ENCODE results near the gene PHLPP2. TPM values are rescaled to one million over a fixed set of nuclear protein-coding genes. Genes with fewer than 3 reads are reported as not detected.

Gene PHLPP2
- total RNA-seq, 1 experiment from 2014 or later: 13.1 TPM

- intact Hi-C loops (cut with micrococcal nuclease; ENCODE audit: unreplicated experiment): no loop called here
- no TSS peak for BruUV-seq (replicated peaks)
- no peaks in the 10 kb centered on the region for H3K4me1 ChIP-seq (ENCODE audit: control insufficient read depth, insufficient read depth, low read length)
- DNase-seq (ENCODE audit: low read depth, low spot score) (no peak), ATAC-seq (no peak)
- H3K27me3 ChIP-seq (ENCODE audit: control insufficient read depth, insufficient read depth, low read length): no peaks in the 10 kb centered on the region
- ChIA-PET CTCF (no interaction called here), POLR2A (no interaction called here)
- H3K36me3 ChIP-seq (ENCODE audit: control insufficient read depth, insufficient read depth, low read length): no peaks in the 10 kb centered on the region
- H3K9me3 ChIP-seq (ENCODE audit: control insufficient read depth, insufficient read depth, low read depth, low read length): no peaks in the 10 kb centered on the region
- no peak overlapping the region for H3K27ac ChIP-seq (ENCODE audit: low read length)
- no peak for TF ChIP-seq SIN3A (IDR thresholded peaks at IDR 0.05; ENCODE audit: borderline replicate concordance, insufficient read depth, low read depth, low read length)
- TF ChIP-seq, protein P1, sequence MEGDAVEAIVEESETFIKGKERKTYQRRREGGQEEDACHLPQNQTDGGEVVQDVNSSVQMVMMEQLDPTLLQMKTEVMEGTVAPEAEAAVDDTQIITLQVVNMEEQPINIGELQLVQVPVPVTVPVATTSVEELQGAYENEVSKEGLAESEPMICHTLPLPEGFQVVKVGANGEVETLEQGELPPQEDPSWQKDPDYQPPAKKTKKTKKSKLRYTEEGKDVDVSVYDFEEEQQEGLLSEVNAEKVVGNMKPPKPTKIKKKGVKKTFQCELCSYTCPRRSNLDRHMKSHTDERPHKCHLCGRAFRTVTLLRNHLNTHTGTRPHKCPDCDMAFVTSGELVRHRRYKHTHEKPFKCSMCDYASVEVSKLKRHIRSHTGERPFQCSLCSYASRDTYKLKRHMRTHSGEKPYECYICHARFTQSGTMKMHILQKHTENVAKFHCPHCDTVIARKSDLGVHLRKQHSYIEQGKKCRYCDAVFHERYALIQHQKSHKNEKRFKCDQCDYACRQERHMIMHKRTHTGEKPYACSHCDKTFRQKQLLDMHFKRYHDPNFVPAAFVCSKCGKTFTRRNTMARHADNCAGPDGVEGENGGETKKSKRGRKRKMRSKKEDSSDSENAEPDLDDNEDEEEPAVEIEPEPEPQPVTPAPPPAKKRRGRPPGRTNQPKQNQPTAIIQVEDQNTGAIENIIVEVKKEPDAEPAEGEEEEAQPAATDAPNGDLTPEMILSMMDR (IDR thresholded peaks at IDR 0.05): no peak
- TF ChIP-seq POLR2AphosphoS5 (IDR thresholded peaks at IDR 0.05; ENCODE audit: low read depth, low read length): no peak
- no peak for TF ChIP-seq REST (IDR thresholded peaks at IDR 0.05; ENCODE audit: insufficient read depth in 1 of 2, low read depth in 2 of 2, low read length in 1 of 2)
- TF ChIP-seq TCF7L2 (IDR thresholded peaks at IDR 0.05; ENCODE audit: low read depth, low read length): no peak
- in situ Hi-C loops (cut with HindIII; ENCODE audit: low pct_unique_long_range_greater_than_20kb, low sequenced_read_pairs): no loop called here
- no peak overlapping the region for H3K4me3 ChIP-seq (ENCODE audit: low read depth in 2 of 2, low read length in 2 of 2)
These were observed 87.1 kb downstream of the PHLPP2 start for GRCh38 chr16:71637398-71637797.

DNA sequence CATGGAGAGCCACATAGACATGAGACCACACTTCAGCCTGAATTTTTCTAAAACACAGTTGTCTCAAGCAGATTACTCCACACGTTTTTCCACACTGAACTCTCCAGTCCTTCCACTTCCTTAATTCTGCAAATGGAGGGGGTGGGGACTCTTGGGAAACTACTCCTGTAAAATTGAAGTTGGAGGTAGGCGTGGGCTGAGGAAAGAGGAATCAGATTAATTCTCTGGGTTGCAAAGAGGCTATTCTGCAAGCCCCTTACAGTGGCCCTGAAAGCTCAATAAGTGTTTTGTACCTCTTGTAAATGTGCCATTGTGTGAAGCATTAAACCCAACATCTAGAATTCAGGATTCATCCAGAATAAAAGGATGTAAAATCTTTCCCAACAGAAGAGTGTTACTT lies 88.9 kb downstream of the PHLPP2 start:
- Histone ChIP-seq H3K9me3 (ENCODE audit: control insufficient read depth, insufficient read depth, low read depth, low read length) (no peaks in the 10 kb centered on the region), H3K36me3 (ENCODE audit: control insufficient read depth, insufficient read depth, low read length) (no peaks in the 10 kb centered on the region), H3K4me3 (ENCODE audit: low read depth in 2 of 2, low read length in 2 of 2) (no peak overlapping the region), H3K4me1 (ENCODE audit: control insufficient read depth, insufficient read depth, low read length) (no peaks in the 10 kb centered on the region), H3K27ac (ENCODE audit: low read length) (no peak overlapping the region), H3K27me3 (ENCODE audit: control insufficient read depth, insufficient read depth, low read length) (no peaks in the 10 kb centered on the region)
- intact Hi-C loops (cut with micrococcal nuclease; ENCODE audit: unreplicated experiment) (no loop called here), in situ Hi-C loops (cut with HindIII; ENCODE audit: low pct_unique_long_range_greater_than_20kb, low sequenced_read_pairs) (no loop called here)
- CTCF ChIA-PET: no interaction called here
- ATAC-seq (no peak), DNase-seq (ENCODE audit: low read depth, low spot score) (no peak)
- BruUV-seq (replicated peaks): no TSS peak
- POLR2A ChIA-PET: no interaction called here
- TF ChIP-seq REST (IDR thresholded peaks at IDR 0.05; ENCODE audit: insufficient read depth in 1 of 2, low read depth in 2 of 2, low read length in 1 of 2) (no peak), SIN3A (IDR thresholded peaks at IDR 0.05; ENCODE audit: borderline replicate concordance, insufficient read depth, low read depth, low read length) (no peak), TCF7L2 (IDR thresholded peaks at IDR 0.05; ENCODE audit: low read depth, low read length) (no peak), POLR2AphosphoS5 (IDR thresholded peaks at IDR 0.05; ENCODE audit: low read depth, low read length) (no peak)
- TF ChIP-seq, protein P1 (IDR thresholded peaks at IDR 0.05): no peak

Measured in Panc1 (cell line).